Measurements from ENCODE around the gene CAMSAP3. TPM values are rescaled to one million over a fixed set of nuclear protein-coding genes. Genes with fewer than 3 reads are reported as not detected.

The CAMSAP3 gene
- total and polyA plus RNA-seq, 10 of the 15 experiments (the other 5 are each of a cell fraction or from before 2014, with no cell fraction given), result 0.03 to 6.3 (median 0.72) TPM

DNA sequence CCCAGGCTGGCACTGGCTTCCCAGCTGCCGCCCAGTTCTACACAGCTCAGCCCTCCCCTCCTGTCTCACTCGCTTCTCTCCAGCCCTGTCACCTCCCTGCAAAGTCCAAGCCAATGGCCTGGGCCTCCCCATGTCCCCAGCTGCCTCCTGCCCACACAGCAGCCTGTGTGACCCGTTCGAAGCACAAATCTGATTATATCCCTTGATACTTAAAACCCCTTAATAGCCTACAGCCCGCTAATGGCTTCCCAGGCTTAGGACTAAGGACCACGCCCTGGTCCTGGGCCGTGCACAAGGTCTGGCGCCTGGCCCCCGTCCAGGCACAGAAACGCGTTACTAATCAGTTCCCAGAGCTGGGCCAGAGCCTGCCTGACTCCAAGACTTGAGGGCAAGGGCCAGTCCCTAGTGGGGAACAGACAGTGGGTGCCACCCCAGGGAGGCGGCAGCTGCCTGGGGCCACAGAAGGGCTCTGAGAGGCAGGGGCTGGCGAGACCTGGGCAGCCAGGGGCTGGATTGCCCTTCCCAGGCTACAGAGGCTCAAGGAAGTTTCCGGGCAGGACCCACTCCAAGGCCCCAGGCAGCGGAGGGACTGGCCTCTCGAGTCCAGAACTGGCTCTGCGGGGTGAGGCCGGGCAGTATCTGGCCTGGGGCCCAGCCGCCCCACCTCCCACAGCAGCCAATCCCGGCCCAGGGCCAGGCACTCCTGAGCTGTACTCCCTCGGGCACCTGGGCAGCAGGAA is 23.3 kb downstream of the CAMSAP3 start (continued):
- TF ChIP-seq, protein P1, sequence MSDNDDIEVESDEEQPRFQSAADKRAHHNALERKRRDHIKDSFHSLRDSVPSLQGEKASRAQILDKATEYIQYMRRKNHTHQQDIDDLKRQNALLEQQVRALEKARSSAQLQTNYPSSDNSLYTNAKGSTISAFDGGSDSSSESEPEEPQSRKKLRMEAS (IDR thresholded peaks at IDR 0.05; ENCODE audit: low read depth, low read length), result no peak
- no peak for TF ChIP-seq SPI1 (IDR thresholded peaks at IDR 0.05; ENCODE audit: borderline replicate concordance, insufficient read depth, low read depth, low read length)

DNA sequence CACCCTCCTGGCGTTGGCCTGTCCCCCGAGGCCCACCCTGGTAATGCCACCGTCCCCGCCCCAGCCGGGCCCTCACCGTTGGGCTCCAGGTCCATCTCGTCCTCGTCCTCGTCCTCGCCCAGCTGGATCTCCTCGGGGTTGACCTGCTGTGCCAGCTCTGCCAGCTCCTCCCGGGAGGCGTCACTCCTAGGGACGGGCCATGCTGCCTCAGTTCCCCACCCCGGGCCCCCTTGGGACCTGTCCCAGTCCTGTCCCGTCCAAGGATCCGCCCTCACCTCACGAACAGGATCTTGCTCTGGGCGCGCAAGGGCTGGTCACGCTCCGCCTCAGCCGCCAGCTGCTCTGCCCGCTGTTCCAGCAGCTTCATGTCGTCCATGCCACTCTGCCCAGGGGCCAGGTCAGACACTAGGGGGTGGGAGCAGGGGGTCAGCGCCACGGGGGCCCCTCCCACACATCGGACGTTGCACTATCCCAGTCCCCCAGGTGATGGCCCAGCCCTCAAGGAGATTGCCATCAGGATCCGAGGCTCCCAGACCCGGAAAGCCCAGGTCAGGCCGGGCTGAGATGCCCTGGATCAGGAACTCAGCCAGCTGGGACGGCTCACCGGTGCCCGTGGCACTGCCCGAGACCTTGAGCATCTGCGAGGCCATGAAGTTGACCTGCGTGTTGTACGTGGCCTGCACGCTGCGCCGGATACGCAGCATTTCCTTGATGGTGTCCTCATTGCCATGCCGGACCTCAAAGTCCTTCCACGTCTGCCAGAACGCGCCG is 24.2 kb downstream of the CAMSAP3 start:
- ChIA-PET POLR2A (interaction anchor here (0.6 to 1.2 kb wide), 2 partner anchors 14 to 21 kb away, joined by 3 to 4 read pairs; no protein-coding TSS in a partner anchor), CTCF (no interaction called here), SMC1A (ENCODE audit: uncharacterized antibody, unreplicated experiment) (no interaction called here), RAD21 (ENCODE audit: unreplicated experiment) (no interaction called here)
- Histone ChIP-seq H3K4me2 (ENCODE audit: control insufficient read depth, insufficient read depth) (no peak overlapping the region), H4K20me1 (ENCODE audit: control insufficient read depth, insufficient read depth) (no peaks in the 10 kb centered on the region), H3K79me2 (ENCODE audit: control insufficient read depth, insufficient read depth, low read length) (no peaks in the 10 kb centered on the region), H3K4me3 (no peak overlapping the region), H2AFZ (ENCODE audit: control insufficient read depth, low read depth, low read length) (no peak overlapping the region), H3K4me1 (ENCODE audit: control insufficient read depth, insufficient read depth, low read length) (no peaks in the 10 kb centered on the region), H3K36me3 (ENCODE audit: control insufficient read depth in 2 of 2, insufficient read depth in 2 of 2, low read length in 1 of 2) (peaks cover 0 to 25% of the 10 kb centered on the region in 2 experiments; a peak in 3 of 4 replicates), H3K9ac (ENCODE audit: control insufficient read depth, insufficient read depth, low read length) (no peak overlapping the region), H3K27ac (ENCODE audit: control insufficient read depth, insufficient read depth) (no peak overlapping the region), H3K9me3 (replicated peaks; ENCODE audit: control insufficient read depth, insufficient read depth, low read length) (no peaks in the 10 kb centered on the region), H3K27me3 (replicated peaks in 1 of 2; ENCODE audit: control insufficient read depth in 2 of 2, insufficient read depth in 2 of 2, low read length in 1 of 2) (no peaks in the 10 kb centered on the region)
- ATAC-seq (no peak), DNase-seq (ENCODE audit: low read depth, low spot score) (no peak), FAIRE-seq (no peak)
- in situ Hi-C loops (cut with MboI), result no loop called here
- WGBS (ENCODE audit: insufficient coverage, insufficient replicate concordance, low lambda C conversion rate, missing lambda C conversion rate), result 97% methylated on average over 47 of the region's 48 CpGs
- BruUV-seq (replicated peaks), result no TSS peak
- TF ChIP-seq RFX5 (IDR thresholded peaks at IDR 0.05; ENCODE audit: low read depth, low read length), result no peak
- peak; percentile 20; the same call in 1 of the 2 replicates for TF ChIP-seq POLR2A (IDR thresholded peaks at IDR 0.05; ENCODE audit: low read depth, low read length)
- no peak for TF ChIP-seq RELA (IDR thresholded peaks at IDR 0.05; ENCODE audit: borderline replicate concordance, partially characterized antibody)
- no peak for TF ChIP-seq RBBP5 (conservative IDR thresholded peaks at IDR 0.05)
- TF ChIP-seq, protein P2, sequence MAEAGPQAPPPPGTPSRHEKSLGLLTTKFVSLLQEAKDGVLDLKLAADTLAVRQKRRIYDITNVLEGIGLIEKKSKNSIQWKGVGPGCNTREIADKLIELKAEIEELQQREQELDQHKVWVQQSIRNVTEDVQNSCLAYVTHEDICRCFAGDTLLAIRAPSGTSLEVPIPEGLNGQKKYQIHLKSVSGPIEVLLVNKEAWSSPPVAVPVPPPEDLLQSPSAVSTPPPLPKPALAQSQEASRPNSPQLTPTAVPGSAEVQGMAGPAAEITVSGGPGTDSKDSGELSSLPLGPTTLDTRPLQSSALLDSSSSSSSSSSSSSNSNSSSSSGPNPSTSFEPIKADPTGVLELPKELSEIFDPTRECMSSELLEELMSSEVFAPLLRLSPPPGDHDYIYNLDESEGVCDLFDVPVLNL (IDR thresholded peaks at IDR 0.05; ENCODE audit: low read depth, low read length), result no peak
- TF ChIP-seq, protein P3, sequence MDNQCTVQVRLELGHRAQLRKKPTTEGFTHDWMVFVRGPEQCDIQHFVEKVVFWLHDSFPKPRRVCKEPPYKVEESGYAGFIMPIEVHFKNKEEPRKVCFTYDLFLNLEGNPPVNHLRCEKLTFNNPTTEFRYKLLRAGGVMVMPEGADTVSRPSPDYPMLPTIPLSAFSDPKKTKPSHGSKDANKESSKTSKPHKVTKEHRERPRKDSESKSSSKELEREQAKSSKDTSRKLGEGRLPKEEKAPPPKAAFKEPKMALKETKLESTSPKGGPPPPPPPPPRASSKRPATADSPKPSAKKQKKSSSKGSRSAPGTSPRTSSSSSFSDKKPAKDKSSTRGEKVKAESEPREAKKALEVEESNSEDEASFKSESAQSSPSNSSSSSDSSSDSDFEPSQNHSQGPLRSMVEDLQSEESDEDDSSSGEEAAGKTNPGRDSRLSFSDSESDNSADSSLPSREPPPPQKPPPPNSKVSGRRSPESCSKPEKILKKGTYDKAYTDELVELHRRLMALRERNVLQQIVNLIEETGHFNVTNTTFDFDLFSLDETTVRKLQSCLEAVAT (IDR thresholded peaks at IDR 0.05), result no peak
- TF ChIP-seq NFIC (IDR thresholded peaks at IDR 0.05; ENCODE audit: low read depth, low read length), result no peak
- intact Hi-C loops (cut with micrococcal nuclease; ENCODE audit: unreplicated experiment), result no loop called here
